ENCODE results near the gene MISP. TPM values are rescaled to one million over a fixed set of nuclear protein-coding genes. Genes with fewer than 3 reads are reported as not detected.

The MISP gene
- total and polyA plus RNA-seq, 2 donors (not counting 1 experiment from before 2014, with no cell fraction given), result not detected

DNA sequence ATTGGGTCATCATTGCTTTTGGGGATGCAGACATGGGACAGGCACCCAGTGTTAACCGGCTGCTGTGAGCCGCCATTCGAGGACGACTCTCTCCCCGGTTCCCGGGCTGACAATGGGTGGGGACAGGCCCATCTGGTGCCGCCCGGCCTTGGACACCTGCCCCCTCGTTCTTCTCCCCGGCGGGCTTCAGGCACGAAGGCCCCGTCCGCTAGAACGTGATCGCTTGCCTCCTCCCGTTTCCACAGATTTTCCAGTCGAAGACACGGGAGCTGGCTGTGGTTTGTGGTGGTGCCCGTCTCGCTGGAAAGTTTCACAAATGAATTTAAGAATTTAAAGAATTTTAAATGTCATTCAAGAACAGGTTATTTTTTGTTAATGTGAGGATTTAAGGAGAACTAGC lies 40.1 kb upstream of the MISP start:
- Mint-ChIP-seq H3K27me3 (peaks cover 29% of the 10 kb centered on the region), H3K4me3 (no peak overlapping the region), H3K9me3 (ENCODE audit: insufficient read depth) (peaks cover 7% of the 10 kb centered on the region), H3K4me1 (no peaks in the 10 kb centered on the region), H3K27ac (no peak overlapping the region)
- Histone ChIP-seq H3K9ac (ENCODE audit: low read length) (no peak overlapping the region), H3K4me1 (ENCODE audit: control insufficient read depth in 2 of 2, insufficient read depth in 2 of 2, low read length in 2 of 2) (no peaks in the 10 kb centered on the region), H3K4me2 (replicated peaks; ENCODE audit: low read depth, low read length, poor library complexity, severe bottlenecking) (no peak overlapping the region), H3K9me3 (ENCODE audit: control extremely low read depth in 1 of 3, control insufficient read depth in 2 of 3, insufficient read depth in 1 of 3, low read length in 2 of 3) (peaks cover 2 to 25% (median 3%) of the 10 kb centered on the region in 3 donors), H3K36me3 (replicated peaks in 1 of 2; ENCODE audit: control extremely low read depth in 1 of 2, control insufficient read depth in 1 of 2, extremely low read depth in 1 of 2, insufficient read depth in 2 of 2, low read length in 1 of 2) (no peaks in the 10 kb centered on the region), H4K20me1 (ENCODE audit: control insufficient read depth, insufficient read depth, low read length, poor library complexity, severe bottlenecking) (no peaks in the 10 kb centered on the region), H3K79me2 (ENCODE audit: control insufficient read depth, insufficient read depth, low read length) (no peaks in the 10 kb centered on the region), H3K27ac (ENCODE audit: low read length in 2 of 2) (no peak overlapping the region), H2AFZ (ENCODE audit: insufficient read depth, low read depth, low read length, poor library complexity, severe bottlenecking) (no peak overlapping the region), H3K27me3 (replicated peaks in 1 of 4; ENCODE audit: control extremely low read depth in 1 of 4, control insufficient read depth in 3 of 4, insufficient read depth in 4 of 4, low read length in 3 of 4) (peaks cover 0 to 31% (median 4%) of the 10 kb centered on the region in 4 experiments), H3K4me3 (ENCODE audit: control extremely low read depth in 1 of 5, extremely low read depth in 1 of 5, insufficient read depth in 1 of 5, low read depth in 2 of 5, low read length in 4 of 5) (no peak overlapping the region)
- ChIA-PET CTCF (no interaction called here), POLR2A (no interaction called here)
- ATAC-seq (ENCODE audit: low read depth), result no peak
- no peak for TF ChIP-seq EZH2 (IDR thresholded peaks at IDR 0.05; ENCODE audit: borderline replicate concordance, insufficient read depth, low read depth, low read length, poor library complexity, severe bottlenecking)
- TF ChIP-seq, protein P1, sequence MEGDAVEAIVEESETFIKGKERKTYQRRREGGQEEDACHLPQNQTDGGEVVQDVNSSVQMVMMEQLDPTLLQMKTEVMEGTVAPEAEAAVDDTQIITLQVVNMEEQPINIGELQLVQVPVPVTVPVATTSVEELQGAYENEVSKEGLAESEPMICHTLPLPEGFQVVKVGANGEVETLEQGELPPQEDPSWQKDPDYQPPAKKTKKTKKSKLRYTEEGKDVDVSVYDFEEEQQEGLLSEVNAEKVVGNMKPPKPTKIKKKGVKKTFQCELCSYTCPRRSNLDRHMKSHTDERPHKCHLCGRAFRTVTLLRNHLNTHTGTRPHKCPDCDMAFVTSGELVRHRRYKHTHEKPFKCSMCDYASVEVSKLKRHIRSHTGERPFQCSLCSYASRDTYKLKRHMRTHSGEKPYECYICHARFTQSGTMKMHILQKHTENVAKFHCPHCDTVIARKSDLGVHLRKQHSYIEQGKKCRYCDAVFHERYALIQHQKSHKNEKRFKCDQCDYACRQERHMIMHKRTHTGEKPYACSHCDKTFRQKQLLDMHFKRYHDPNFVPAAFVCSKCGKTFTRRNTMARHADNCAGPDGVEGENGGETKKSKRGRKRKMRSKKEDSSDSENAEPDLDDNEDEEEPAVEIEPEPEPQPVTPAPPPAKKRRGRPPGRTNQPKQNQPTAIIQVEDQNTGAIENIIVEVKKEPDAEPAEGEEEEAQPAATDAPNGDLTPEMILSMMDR (IDR thresholded peaks at IDR 0.05), result no peak
- DNase-seq, result no peak
- 96% methylated on average over 18 of the region's 21 CpGs for WGBS (ENCODE audit: insufficient coverage)
- intact Hi-C loops (cut with micrococcal nuclease), result no loop called here

DNA sequence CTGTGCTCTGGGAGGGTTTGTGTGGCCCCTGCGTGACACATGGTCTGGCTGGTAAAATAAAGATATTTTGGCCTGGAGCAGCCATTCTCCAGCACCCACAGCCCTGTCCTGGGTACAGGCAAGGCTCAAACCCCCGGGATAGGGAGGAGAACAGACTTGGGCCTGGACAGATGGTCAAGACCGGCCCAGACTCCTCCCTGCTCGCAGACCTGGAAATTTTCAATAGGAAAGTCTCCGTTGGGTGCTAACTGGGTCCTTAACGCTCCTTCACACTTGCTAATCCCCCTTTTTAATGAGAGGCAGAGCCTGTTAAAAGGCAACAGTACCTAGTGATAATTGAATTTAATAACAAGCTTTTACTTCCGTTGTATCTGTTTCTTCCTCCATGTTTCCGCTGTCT lies 39.7 kb upstream of the MISP start:
- H3K4me2 ChIP-seq (replicated peaks; ENCODE audit: low read depth, low read length, poor library complexity, severe bottlenecking), result no peak overlapping the region
- H3K9ac ChIP-seq (ENCODE audit: low read length), result no peak overlapping the region
- no peak overlapping the region for H3K27ac ChIP-seq (ENCODE audit: low read length in 2 of 2)
- ATAC-seq (ENCODE audit: low read depth), result no peak
- H3K4me1 ChIP-seq (ENCODE audit: control insufficient read depth in 2 of 2, insufficient read depth in 2 of 2, low read length in 2 of 2), result no peaks in the 10 kb centered on the region
- Mint-ChIP-seq H3K4me3 (no peak overlapping the region), H3K27ac (no peak overlapping the region), H3K27me3 (peaks cover 31% of the 10 kb centered on the region), H3K9me3 (ENCODE audit: insufficient read depth) (peaks cover 8% of the 10 kb centered on the region), H3K4me1 (no peaks in the 10 kb centered on the region)
- WGBS (ENCODE audit: insufficient coverage), result 76% methylated on average over 2 of the region's 8 CpGs
- peaks cover 0 to 32% (median 4%) of the 10 kb centered on the region in 4 experiments for H3K27me3 ChIP-seq (replicated peaks in 1 of 4; ENCODE audit: control extremely low read depth in 1 of 4, control insufficient read depth in 3 of 4, insufficient read depth in 4 of 4, low read length in 3 of 4)
- H4K20me1 ChIP-seq (ENCODE audit: control insufficient read depth, insufficient read depth, low read length, poor library complexity, severe bottlenecking), result no peaks in the 10 kb centered on the region
- peaks cover 2 to 29% (median 3%) of the 10 kb centered on the region in 3 donors for H3K9me3 ChIP-seq (ENCODE audit: control extremely low read depth in 1 of 3, control insufficient read depth in 2 of 3, insufficient read depth in 1 of 3, low read length in 2 of 3)
- no peak for DNase-seq
- ChIA-PET CTCF (no interaction called here), POLR2A (no interaction called here)
- no peak overlapping the region for H2AFZ ChIP-seq (ENCODE audit: insufficient read depth, low read depth, low read length, poor library complexity, severe bottlenecking)
- H3K79me2 ChIP-seq (ENCODE audit: control insufficient read depth, insufficient read depth, low read length), result no peaks in the 10 kb centered on the region
- TF ChIP-seq, protein P1 (IDR thresholded peaks at IDR 0.05), result no peak
- TF ChIP-seq EZH2 (IDR thresholded peaks at IDR 0.05; ENCODE audit: borderline replicate concordance, insufficient read depth, low read depth, low read length, poor library complexity, severe bottlenecking), result no peak
- no peaks in the 10 kb centered on the region for H3K36me3 ChIP-seq (replicated peaks in 1 of 2; ENCODE audit: control extremely low read depth in 1 of 2, control insufficient read depth in 1 of 2, extremely low read depth in 1 of 2, insufficient read depth in 2 of 2, low read length in 1 of 2)
- intact Hi-C loops (cut with micrococcal nuclease), result no loop called here
- no peak overlapping the region for H3K4me3 ChIP-seq (ENCODE audit: control extremely low read depth in 1 of 5, extremely low read depth in 1 of 5, insufficient read depth in 1 of 5, low read depth in 2 of 5, low read length in 4 of 5)
